ENCODE measurements around the gene CFAP45. TPM values are rescaled to one million over a fixed set of nuclear protein-coding genes. Genes with fewer than 3 reads are reported as not detected.
A peak's percentile ranks its signal among the peaks of the same experiment; 100 is the strongest.

CFAP45 gene
- total RNA-seq, 1 donor from 2014 or later: 0.49 TPM

- no peaks in the 10 kb centered on the region for H3K36me3 Mint-ChIP-seq (ENCODE audit: unreplicated experiment)
- H3K27me3 Mint-ChIP-seq (ENCODE audit: unreplicated experiment): peaks cover 6% of the 10 kb centered on the region
- no peak for DNase-seq
- H3K9me3 Mint-ChIP-seq (ENCODE audit: unreplicated experiment): no peaks in the 10 kb centered on the region
- H3K4me3 Mint-ChIP-seq (ENCODE audit: unreplicated experiment): peak overlapping the region; percentile 7
- H3K4me1 Mint-ChIP-seq (ENCODE audit: low read depth, unreplicated experiment): peaks cover 12% of the 10 kb centered on the region
- no peak overlapping the region for H3K27ac Mint-ChIP-seq (ENCODE audit: unreplicated experiment)
- TF ChIP-seq CTCF (IDR thresholded peaks at IDR 0.05; ENCODE audit: partially characterized antibody, unreplicated experiment): no peak
These were observed 68.4 kb downstream of the CFAP45 start for GRCh38 chr1:159831412-159832141.

GRCh38 chr1:159830722-159831121, 69.2 kb downstream of the CFAP45 start:
- Mint-ChIP-seq H3K4me1 (ENCODE audit: low read depth, unreplicated experiment) (peaks cover 12% of the 10 kb centered on the region), H3K9me3 (ENCODE audit: unreplicated experiment) (peaks cover 3% of the 10 kb centered on the region), H3K27me3 (ENCODE audit: unreplicated experiment) (peaks cover 5% of the 10 kb centered on the region), H3K4me3 (ENCODE audit: unreplicated experiment) (no peak overlapping the region), H3K27ac (ENCODE audit: unreplicated experiment) (no peak overlapping the region), H3K36me3 (ENCODE audit: unreplicated experiment) (no peaks in the 10 kb centered on the region)
- no peak for DNase-seq
- no peak for TF ChIP-seq CTCF (IDR thresholded peaks at IDR 0.05; ENCODE audit: partially characterized antibody, unreplicated experiment)

DNA sequence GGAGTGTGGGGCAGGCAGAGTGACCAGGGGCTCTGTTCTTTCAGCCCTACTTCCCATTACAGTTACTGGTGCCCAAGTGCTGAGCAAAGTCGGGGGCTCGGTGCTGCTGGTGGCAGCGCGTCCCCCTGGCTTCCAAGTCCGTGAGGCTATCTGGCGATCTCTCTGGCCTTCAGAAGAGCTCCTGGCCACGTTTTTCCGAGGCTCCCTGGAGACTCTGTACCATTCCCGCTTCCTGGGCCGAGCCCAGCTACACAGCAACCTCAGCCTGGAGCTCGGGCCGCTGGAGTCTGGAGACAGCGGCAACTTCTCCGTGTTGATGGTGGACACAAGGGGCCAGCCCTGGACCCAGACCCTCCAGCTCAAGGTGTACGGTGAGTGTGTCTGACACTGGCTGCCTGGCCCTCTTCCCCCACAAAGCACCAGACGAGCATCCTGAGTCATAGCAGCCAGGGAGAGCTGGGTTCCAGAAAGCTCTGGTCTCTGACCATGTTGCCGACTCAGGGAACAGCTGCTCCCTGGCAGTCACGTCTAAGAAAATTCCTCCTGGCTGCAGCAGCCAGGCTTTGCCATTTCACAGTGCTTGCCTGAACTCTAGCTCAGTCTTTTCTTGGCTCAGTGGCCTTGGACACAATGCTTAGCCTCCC, 70.0 kb downstream of the CFAP45 start:
- Mint-ChIP-seq H3K9me3 (ENCODE audit: unreplicated experiment) (peaks cover 6% of the 10 kb centered on the region), H3K4me1 (ENCODE audit: low read depth, unreplicated experiment) (peaks cover 15% of the 10 kb centered on the region), H3K4me3 (ENCODE audit: unreplicated experiment) (no peak overlapping the region), H3K27ac (ENCODE audit: unreplicated experiment) (no peak overlapping the region), H3K27me3 (ENCODE audit: unreplicated experiment) (peaks cover 5% of the 10 kb centered on the region), H3K36me3 (ENCODE audit: unreplicated experiment) (no peaks in the 10 kb centered on the region)
- no peak for TF ChIP-seq CTCF (IDR thresholded peaks at IDR 0.05; ENCODE audit: partially characterized antibody, unreplicated experiment)
- DNase-seq: no peak

GRCh38 chr1:159829273-159829634, 70.7 kb downstream of the CFAP45 start:
- H3K36me3 Mint-ChIP-seq (ENCODE audit: unreplicated experiment): no peaks in the 10 kb centered on the region
- peaks cover 18% of the 10 kb centered on the region for H3K4me1 Mint-ChIP-seq (ENCODE audit: low read depth, unreplicated experiment)
- DNase-seq: peak; percentile 67
- no peak overlapping the region for H3K27ac Mint-ChIP-seq (ENCODE audit: unreplicated experiment)
- peaks cover 8% of the 10 kb centered on the region for H3K9me3 Mint-ChIP-seq (ENCODE audit: unreplicated experiment)
- peak; percentile 56 for TF ChIP-seq CTCF (IDR thresholded peaks at IDR 0.05; ENCODE audit: partially characterized antibody, unreplicated experiment)
- no peak overlapping the region for H3K4me3 Mint-ChIP-seq (ENCODE audit: unreplicated experiment)
- peaks cover 7% of the 10 kb centered on the region for H3K27me3 Mint-ChIP-seq (ENCODE audit: unreplicated experiment)

Data from glutamatergic neuron (in vitro differentiated cells).